CD4-positive, alpha-beta T cell (primary cell): Measurements from ENCODE around the gene NUDT17. TPM values are rescaled to one million over a fixed set of nuclear protein-coding genes. Genes with fewer than 3 reads are reported as not detected.

Experiments
- ATAC-seq: fragments of 200-7000 bp; cut with Tn5 transposase; one replicate; pipeline ENCODE4 v1.10.0; 2022; ENCODE audit warnings: mild to moderate bottlenecking; ENCODE audit not compliant: poor library complexity
- CTCF ChIA-PET: fragments of 350-600 bp; sonication (Branson Sonifier 250); formaldehyde crosslinking; loops from one replicate; lab custom pipeline; 2021; ENCODE audit warnings: antibody characterized with exemption, inconsistent platforms; lab: Charles Lee
- POLR2A ChIA-PET: fragments of 350-600 bp; sonication (Branson Sonifier 250); formaldehyde crosslinking; loops from one replicate; lab custom pipeline; 2021; ENCODE audit warnings: antibody characterized with exemption, inconsistent platforms; lab: Charles Lee
- DNase-seq, 14 experiments: peaks; one replicate each; pipeline ENCODE4 v3.0.0-alpha.2; 2013 to 2020; ENCODE audit warnings: mixed read lengths in 2 of 14
- H3K27ac ChIP-seq, 2 donors: one replicate each; pipeline versions ENCODE4 v1.5.1 to v1.7.0; 2013; ENCODE audit warnings: low read length in 2 of 2, low read depth in 1 of 2, mild to moderate bottlenecking in 1 of 2
- H3K27me3 ChIP-seq, 2 experiments: 1 replicate in 1 of 2; 2 replicates in 1 of 2; pipeline versions ENCODE4 v1.6.1 to v1.7.0; 2013; ENCODE audit warnings: low read length in 2 of 2, control low read depth in 1 of 2, mild to moderate bottlenecking in 1 of 2, moderate library complexity in 1 of 2; ENCODE audit not compliant: insufficient read depth in 2 of 2, control insufficient read depth in 1 of 2
- H3K36me3 ChIP-seq: one replicate; pipeline ENCODE4 v1.6.1; 2013; ENCODE audit warnings: low read length, control low read depth; ENCODE audit not compliant: insufficient read depth
- H3K4me1 ChIP-seq: one replicate; pipeline ENCODE4 v1.6.1; 2013; ENCODE audit warnings: low read length, control low read depth; ENCODE audit not compliant: insufficient read depth
- H3K4me3 ChIP-seq: one replicate; pipeline ENCODE4 v1.5.1; 2013; ENCODE audit warnings: mild to moderate bottlenecking, low read length, moderate library complexity
- H3K9me3 ChIP-seq, 2 experiments: 1 replicate in 1 of 2; 2 replicates in 1 of 2; pipeline versions ENCODE4 v1.6.1 to v1.7.0; 2013; ENCODE audit warnings: low read length in 2 of 2, mild to moderate bottlenecking in 2 of 2, control low read depth in 1 of 2, moderate library complexity in 1 of 2; ENCODE audit not compliant: control insufficient read depth in 1 of 2, insufficient read depth in 1 of 2
- H3K27ac Mint-ChIP-seq: one replicate; pipeline ENCODE4 v1.8.0; 2020; ENCODE audit warnings: mixed read lengths
- H3K27me3 Mint-ChIP-seq: one replicate; pipeline ENCODE4 v1.8.0; 2021; ENCODE audit warnings: mixed read lengths
- H3K36me3 Mint-ChIP-seq: one replicate; pipeline ENCODE4 v1.8.0; 2021; ENCODE audit warnings: low read depth, mixed read lengths
- H3K4me1 Mint-ChIP-seq: one replicate; pipeline ENCODE4 v1.8.0; 2021; ENCODE audit warnings: low read depth, mixed read lengths
- H3K4me3 Mint-ChIP-seq: one replicate; pipeline ENCODE4 v1.8.0; 2020; ENCODE audit warnings: mild to moderate bottlenecking, mixed read lengths
- H3K9me3 Mint-ChIP-seq: one replicate; pipeline ENCODE4 v1.8.0; 2020; ENCODE audit warnings: mixed read lengths
- CTCF ChIP-seq: fragments of 200-600 bp; IDR thresholded peaks from one replicate; pipeline ENCODE4 v1.8.0; 2022; ENCODE audit warnings: antibody characterized with exemption, mild to moderate bottlenecking
- intact Hi-C, 2 experiments: fragments of 100-400 bp; cut with DNase I in 1 of 2; cut with micrococcal nuclease in 1 of 2; formaldehyde crosslinking; loops; one replicate each; pipeline versions ENCODE4 v1.15.1 to v1.9.0; 2023 to 2025; cut with DNase I, micrococcal nuclease
- total RNA-seq, 174 experiments: library from RNA in 2 of 174; stranded (reverse) in 2 of 174; gene quantifications; one replicate each; pipeline ENCODE4 v1.2.3 and lab custom pipeline; 2021 to 2026

The NUDT17 gene
- total RNA-seq, 2 experiments from 2014 or later = 1.6 to 2.8 TPM

- Mint-ChIP-seq H3K9me3 (no peaks in the 10 kb centered on the region), H3K27me3 (no peaks in the 10 kb centered on the region), H3K4me3 (no peak overlapping the region), H3K27ac (no peak overlapping the region), H3K4me1 (peaks cover 64% of the 10 kb centered on the region), H3K36me3 (peaks cover 12% of the 10 kb centered on the region)
- ChIA-PET CTCF (no interaction called here), POLR2A (interaction anchor here (1.6 kb wide), 1 partner anchor 20 kb away, joined by 5 read pairs; no protein-coding TSS in a partner anchor)
- Histone ChIP-seq H3K36me3 (peaks cover 3% of the 10 kb centered on the region), H3K27ac (no peak overlapping the region), H3K4me1 (no peaks in the 10 kb centered on the region), H3K9me3 (no peaks in the 10 kb centered on the region), H3K27me3 (no peaks in the 10 kb centered on the region), H3K4me3 (no peak overlapping the region)
- no peak for DNase-seq
- intact Hi-C loops = no loop called here
- no peak for TF ChIP-seq CTCF
- ATAC-seq = no peak
These were observed 41.0 kb upstream of the NUDT17 start for GRCh38 chr1:145804235-145805045.

GRCh38 chr1:145805057-145805456 is 40.4 kb upstream of the NUDT17 start:
- POLR2A ChIA-PET = no interaction called here
- no peaks in the 10 kb centered on the region for H3K27me3 Mint-ChIP-seq
- no peak for TF ChIP-seq CTCF
- peaks cover 60% of the 10 kb centered on the region for H3K4me1 Mint-ChIP-seq
- H3K36me3 Mint-ChIP-seq = peaks cover 6% of the 10 kb centered on the region
- Histone ChIP-seq H3K4me3 (no peak overlapping the region), H3K9me3 (no peaks in the 10 kb centered on the region), H3K27ac (no peak overlapping the region), H3K36me3 (peaks cover 3% of the 10 kb centered on the region), H3K4me1 (no peaks in the 10 kb centered on the region), H3K27me3 (no peaks in the 10 kb centered on the region)
- H3K9me3 Mint-ChIP-seq = no peaks in the 10 kb centered on the region
- no peak overlapping the region for H3K27ac Mint-ChIP-seq
- no peak for ATAC-seq
- CTCF ChIA-PET = no interaction called here
- H3K4me3 Mint-ChIP-seq = no peak overlapping the region
- intact Hi-C loops = no loop called here
- DNase-seq = no peak

GRCh38 chr1:145806408-145806807 is 39.0 kb upstream of the NUDT17 start:
- Histone ChIP-seq H3K4me3 (no peak overlapping the region), H3K9me3 (no peaks in the 10 kb centered on the region), H3K27me3 (no peaks in the 10 kb centered on the region), H3K27ac (no peak overlapping the region), H3K4me1 (no peaks in the 10 kb centered on the region), H3K36me3 (peaks cover 3% of the 10 kb centered on the region)
- intact Hi-C loops = no loop called here
- DNase-seq (no peak), ATAC-seq (no peak)
- no peaks in the 10 kb centered on the region for H3K36me3 Mint-ChIP-seq
- no peak overlapping the region for H3K4me3 Mint-ChIP-seq
- H3K4me1 Mint-ChIP-seq = peaks cover 51% of the 10 kb centered on the region
- CTCF ChIA-PET = no interaction called here
- no peaks in the 10 kb centered on the region for H3K9me3 Mint-ChIP-seq
- H3K27me3 Mint-ChIP-seq = no peaks in the 10 kb centered on the region
- POLR2A ChIA-PET = interaction anchor here (0.7 kb wide), 1 partner anchor 213 kb away, joined by 3 read pairs; no protein-coding TSS in a partner anchor
- H3K27ac Mint-ChIP-seq = no peak overlapping the region
- no peak for TF ChIP-seq CTCF
